Gastroesophageal sphincter (tissue), 3 donors: Measurements from ENCODE around the gene CCDC33.

ENCODE experiments used
- CTCF ChIP-seq, 4 experiments: fragments of 200-600 bp in 2 of 4; fragments of 450-650 bp in 2 of 4; sonication (generic) in 1 of 4; IDR thresholded peaks; one replicate each; pipeline ENCODE4 v1.5.1; 2017 to 2019; ENCODE audit warnings: antibody characterized with exemption in 4 of 4, mild to moderate bottlenecking in 2 of 4, moderate library complexity in 2 of 4
- EP300 ChIP-seq: sonication (generic); formaldehyde crosslinking; IDR thresholded peaks from one replicate; pipeline ENCODE4 v1.6.1; 2017; ENCODE audit warnings: antibody characterized with exemption, mild to moderate bottlenecking
- POLR2A ChIP-seq, 2 donors: fragments of 450-650 bp; IDR thresholded peaks; one replicate each; pipeline ENCODE4 v1.6.1; 2017; ENCODE audit warnings: antibody characterized with exemption in 2 of 2, mild to moderate bottlenecking in 2 of 2, moderate library complexity in 1 of 2
- POLR2AphosphoS5 ChIP-seq: sonication (generic); formaldehyde crosslinking; IDR thresholded peaks from one replicate; pipeline ENCODE4 v1.6.1; 2017; ENCODE audit warnings: antibody characterized with exemption

- TF ChIP-seq CTCF (IDR thresholded peaks at IDR 0.05): no peak
- TF ChIP-seq POLR2A (IDR thresholded peaks at IDR 0.05): no peak
- no peak for TF ChIP-seq EP300
- no peak for TF ChIP-seq POLR2AphosphoS5
These were observed 102.5 kb downstream of the CCDC33 start for GRCh38 chr15:74338676-74339075.
